WERI-Rb-1 (cell line): ENCODE results near the gene CDC14B.

Source experiments
- DNase-seq: peaks from one replicate; pipeline ENCODE4 v3.0.0-alpha.2; 2020
- H3K27ac ChIP-seq: fragments of 250-450 bp; sonication (Bioruptor Pico); 2 replicates; pipeline ENCODE4 v1.5.1; 2020; ENCODE audit warnings: mild to moderate bottlenecking, moderate library complexity
- H3K27me3 ChIP-seq: fragments of 250-450 bp; sonication (Bioruptor Pico); 2 replicates; pipeline ENCODE4 v1.5.1; 2021; ENCODE audit warnings: mild to moderate bottlenecking, low read depth, moderate library complexity; ENCODE audit not compliant: insufficient read depth, severe bottlenecking
- H3K36me3 ChIP-seq: fragments of 250-450 bp; sonication (Bioruptor Pico); 2 replicates; pipeline ENCODE4 v1.5.1; 2020; ENCODE audit warnings: mild to moderate bottlenecking, moderate library complexity
- H3K4me3 ChIP-seq: 2 replicates; pipeline ENCODE4 v1.5.1; 2011; ENCODE audit warnings: low read depth, mild to moderate bottlenecking, control low read depth, low read length
- H3K9me3 ChIP-seq: fragments of 250-450 bp; sonication (Bioruptor Pico); 2 replicates; pipeline ENCODE4 v1.5.1; 2021; ENCODE audit warnings: mild to moderate bottlenecking, moderate library complexity; ENCODE audit not compliant: severe bottlenecking
- CTCF ChIP-seq: IDR thresholded peaks from 2 replicates; pipeline ENCODE4 v1.5.1; 2011; ENCODE audit warnings: low read depth, mild to moderate bottlenecking, control low read depth, inconsistent platforms, low read length

CDC14B gene

DNA sequence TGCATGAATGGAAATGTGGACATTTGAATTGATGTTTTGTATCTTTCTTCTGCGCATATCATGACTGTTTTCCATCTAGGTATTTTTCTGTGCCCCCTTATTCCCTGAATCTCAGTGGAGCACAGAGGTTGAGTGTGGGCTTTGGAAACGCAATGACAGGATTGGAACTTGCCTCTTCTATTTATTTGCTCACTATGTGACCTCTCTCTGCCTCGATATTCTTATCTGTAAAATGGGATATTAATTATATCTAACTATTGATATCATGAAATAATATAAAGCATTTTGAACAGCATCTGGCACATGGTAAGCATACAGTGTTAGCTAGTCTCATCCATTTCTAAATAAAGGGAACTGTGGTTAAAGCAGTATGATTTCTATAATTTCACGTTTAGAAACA, 143.6 kb downstream of the CDC14B start:
- H3K27ac ChIP-seq: no peak overlapping the region
- TF ChIP-seq CTCF: no peak
- no peak for DNase-seq
- H3K27me3 ChIP-seq: no peaks in the 10 kb centered on the region
- peaks cover 28% of the 10 kb centered on the region for H3K36me3 ChIP-seq
- H3K4me3 ChIP-seq: no peak overlapping the region
- H3K9me3 ChIP-seq: no peaks in the 10 kb centered on the region

DNA sequence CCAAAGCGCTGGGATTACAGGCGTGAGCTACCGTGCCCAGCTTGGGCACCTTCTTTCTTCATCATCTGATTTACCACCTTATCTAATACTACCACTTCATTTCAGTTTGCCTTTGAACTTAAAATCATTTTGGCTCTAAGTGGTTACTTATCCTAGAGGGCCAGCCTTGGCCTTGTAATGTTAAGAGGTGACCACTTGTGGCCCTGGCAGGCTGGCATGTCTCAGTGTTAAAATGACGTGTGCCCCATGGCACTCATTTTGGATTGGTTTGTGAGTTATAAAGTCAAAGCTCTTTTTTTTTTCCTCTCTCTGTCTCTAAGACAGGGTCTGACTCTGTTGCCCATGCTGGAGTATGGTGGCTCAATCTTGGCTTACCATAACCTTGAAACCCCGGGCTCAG, 151.9 kb downstream of the CDC14B start:
- Histone ChIP-seq H3K27ac (no peak overlapping the region), H3K9me3 (no peaks in the 10 kb centered on the region), H3K36me3 (peaks cover 41% of the 10 kb centered on the region), H3K4me3 (no peak overlapping the region), H3K27me3 (no peaks in the 10 kb centered on the region)
- no peak for TF ChIP-seq CTCF
- DNase-seq: no peak

DNA sequence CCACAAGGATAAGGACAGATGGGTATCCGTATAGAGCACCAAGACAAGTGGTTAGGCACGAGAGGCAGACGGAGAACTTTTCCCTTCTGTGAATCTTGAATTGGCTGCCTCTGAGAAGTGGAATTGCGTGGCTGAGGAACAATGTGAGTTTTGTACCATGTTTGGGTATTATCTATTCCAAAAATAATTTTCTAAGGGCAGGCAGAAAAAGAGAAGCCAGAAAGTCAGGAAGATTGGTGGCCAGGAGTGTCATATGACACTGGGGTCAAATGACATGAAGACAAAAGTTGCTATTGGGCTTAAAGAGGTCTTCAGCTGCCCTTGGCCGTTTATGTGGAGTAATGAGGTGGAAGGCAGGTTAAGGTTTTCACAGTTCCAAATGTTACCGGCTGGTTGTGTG, 155.2 kb downstream of the CDC14B start:
- H3K27ac ChIP-seq: no peak overlapping the region
- DNase-seq: no peak
- no peaks in the 10 kb centered on the region for H3K9me3 ChIP-seq
- H3K36me3 ChIP-seq: peaks cover 23% of the 10 kb centered on the region
- H3K4me3 ChIP-seq: no peak overlapping the region
- no peaks in the 10 kb centered on the region for H3K27me3 ChIP-seq
- TF ChIP-seq CTCF: no peak

- no peak for TF ChIP-seq CTCF
- DNase-seq: no peak
These were observed 157.1 kb downstream of the CDC14B start for GRCh38 chr9:96462541-96462940.

DNA sequence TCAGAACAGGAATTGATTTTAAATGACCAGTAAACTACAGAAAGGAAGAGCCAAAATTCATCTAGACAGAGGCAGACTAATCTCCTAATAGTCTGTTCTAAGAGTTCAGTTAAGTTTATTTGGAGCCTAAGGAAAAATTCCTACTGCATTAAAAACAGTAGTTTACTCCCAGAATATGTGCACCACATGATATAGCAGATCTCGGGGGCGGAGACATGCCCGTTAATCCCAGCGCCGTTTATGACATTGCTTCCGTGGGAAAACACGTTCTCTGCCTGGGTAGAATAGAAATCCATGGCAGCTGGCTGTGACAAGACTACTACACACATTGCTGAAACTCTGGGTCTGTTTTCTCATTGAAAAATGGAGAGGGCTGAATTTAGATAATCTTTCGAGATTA, 158.3 kb downstream of the CDC14B start:
- Histone ChIP-seq H3K36me3 (peaks cover 10% of the 10 kb centered on the region), H3K4me3 (no peak overlapping the region), H3K27me3 (no peaks in the 10 kb centered on the region), H3K27ac (no peak overlapping the region), H3K9me3 (no peaks in the 10 kb centered on the region)
- DNase-seq: no peak
- TF ChIP-seq CTCF: no peak

More at GRCh38 chr9:96462541-96462940, 157.1 kb downstream of the CDC14B start:
- Histone ChIP-seq H3K9me3 (no peaks in the 10 kb centered on the region), H3K4me3 (no peak overlapping the region), H3K36me3 (peaks cover 17% of the 10 kb centered on the region), H3K27me3 (no peaks in the 10 kb centered on the region), H3K27ac (no peak overlapping the region)

- no peak overlapping the region for H3K4me3 ChIP-seq
- H3K9me3 ChIP-seq: no peaks in the 10 kb centered on the region
- peaks cover 6% of the 10 kb centered on the region for H3K36me3 ChIP-seq
- H3K27me3 ChIP-seq: no peaks in the 10 kb centered on the region
- TF ChIP-seq CTCF: no peak
- no peak overlapping the region for H3K27ac ChIP-seq
- no peak for DNase-seq
These were observed 158.8 kb downstream of the CDC14B start for GRCh38 chr9:96460882-96461281.
